ENCODE data around the gene NDUFV3. TPM values are rescaled to one million over a fixed set of nuclear protein-coding genes. Genes with fewer than 3 reads are reported as not detected.

NDUFV3 gene
- total RNA-seq, 4 donors from 2014 or later: 45.6 to 82.8 (median 64.1) TPM

- Histone ChIP-seq H3K36me3 (peaks cover 0 to 12% (median 5%) of the 10 kb centered on the region in 4 donors), H3K4me3 (peak overlapping the region; percentile 73 to 99 (median 82)), H3K4me1 (peaks cover 0 to 16% (median 2%) of the 10 kb centered on the region in 4 donors), H3K27ac (peak overlapping the region; percentile 94 to 99 (median 97)), H3K9me3 (no peaks in the 10 kb centered on the region), H3K27me3 (no peaks in the 10 kb centered on the region)
- in situ Hi-C loops (cut with MboI; ENCODE audit: low pct_ligation_motif_present in 1 of 4, low pct_unique_long_range_greater_than_20kb in 1 of 4, low sequenced_read_pairs in 3 of 4) (no loop called here), intact Hi-C loops (cut with DNase I; ENCODE audit: low total_unique reads) (loop anchor here (5.0 kb wide), 1 partner anchor 365 kb away; no protein-coding TSS in a partner anchor)
- TF ChIP-seq POLR2AphosphoS5 (IDR thresholded peaks at IDR 0.05): no peak
- TF ChIP-seq POLR2A (IDR thresholded peaks at IDR 0.05): no peak
- TF ChIP-seq EP300 (IDR thresholded peaks at IDR 0.05; ENCODE audit: low read depth): peak; percentile 3
- TF ChIP-seq CTCF (IDR thresholded peaks at IDR 0.05): peak in 1 of 5 experiments; percentile 8
- no peak for DNase-seq
- 8% methylated on average over 18 of the region's 18 CpGs; no CpG with 5 or more reads in 1 of the 2 donors for WGBS, 2 donors (ENCODE audit: low coverage in 1 of 2)
Observed at GRCh38 chr21:42892582-42892930, 553 bp upstream of the NDUFV3 start.

- intact Hi-C loops (cut with DNase I; ENCODE audit: low total_unique reads) (no loop called here), in situ Hi-C loops (cut with MboI; ENCODE audit: low pct_ligation_motif_present in 1 of 4, low pct_unique_long_range_greater_than_20kb in 1 of 4, low sequenced_read_pairs in 3 of 4) (no loop called here)
- Histone ChIP-seq H3K4me3 (no peak overlapping the region), H3K36me3 (peaks cover 0 to 66% (median 20%) of the 10 kb centered on the region in 4 donors), H3K27ac (no peak overlapping the region), H3K4me1 (no peaks in the 10 kb centered on the region), H3K27me3 (no peaks in the 10 kb centered on the region), H3K9me3 (no peaks in the 10 kb centered on the region)
- TF ChIP-seq POLR2A (IDR thresholded peaks at IDR 0.05): no peak
- TF ChIP-seq EP300 (IDR thresholded peaks at IDR 0.05; ENCODE audit: low read depth): no peak
- no peak for TF ChIP-seq CTCF (IDR thresholded peaks at IDR 0.05)
- no peak for TF ChIP-seq POLR2AphosphoS5 (IDR thresholded peaks at IDR 0.05)
- 80 to 90% methylated on average over 2 to 4 of the region's 4 CpGs for WGBS, 2 donors (ENCODE audit: low coverage in 1 of 2)
- no peak for DNase-seq
Observed at GRCh38 chr21:42900446-42900845, 7.3 kb downstream of the NDUFV3 start.

- intact Hi-C loops (cut with DNase I; ENCODE audit: low total_unique reads): no loop called here
- TF ChIP-seq POLR2A (IDR thresholded peaks at IDR 0.05) (no peak), POLR2AphosphoS5 (IDR thresholded peaks at IDR 0.05) (no peak), CTCF (IDR thresholded peaks at IDR 0.05) (no peak), EP300 (IDR thresholded peaks at IDR 0.05; ENCODE audit: low read depth) (no peak)
- no peak for DNase-seq
- no peaks in the 10 kb centered on the region for H3K9me3 ChIP-seq
- no peak overlapping the region for H3K27ac ChIP-seq
- in situ Hi-C loops (cut with MboI; ENCODE audit: low pct_ligation_motif_present in 1 of 4, low pct_unique_long_range_greater_than_20kb in 1 of 4, low sequenced_read_pairs in 3 of 4): no loop called here
- no peak overlapping the region for H3K4me3 ChIP-seq
- H3K36me3 ChIP-seq: peaks cover 0 to 45% (median 17%) of the 10 kb centered on the region in 4 donors
- 92 to 100% methylated on average over 2 to 11 of the region's 11 CpGs for WGBS, 2 donors (ENCODE audit: low coverage in 1 of 2)
- H3K27me3 ChIP-seq: no peaks in the 10 kb centered on the region
- no peaks in the 10 kb centered on the region for H3K4me1 ChIP-seq
Observed at GRCh38 chr21:42903817-42904216, 10.7 kb downstream of the NDUFV3 start.

- DNase-seq: no peak
- TF ChIP-seq CTCF (IDR thresholded peaks at IDR 0.05) (no peak), POLR2AphosphoS5 (IDR thresholded peaks at IDR 0.05) (no peak), EP300 (IDR thresholded peaks at IDR 0.05; ENCODE audit: low read depth) (no peak), POLR2A (IDR thresholded peaks at IDR 0.05) (no peak)
- H3K27ac ChIP-seq: no peak overlapping the region
- in situ Hi-C loops (cut with MboI; ENCODE audit: low pct_ligation_motif_present in 1 of 4, low pct_unique_long_range_greater_than_20kb in 1 of 4, low sequenced_read_pairs in 3 of 4): no loop called here
- no peak overlapping the region for H3K4me3 ChIP-seq
- intact Hi-C loops (cut with DNase I; ENCODE audit: low total_unique reads): no loop called here
- H3K9me3 ChIP-seq: no peaks in the 10 kb centered on the region
- no peaks in the 10 kb centered on the region for H3K27me3 ChIP-seq
- WGBS, 2 donors (ENCODE audit: low coverage in 1 of 2): 92 to 98% methylated on average over 5 to 8 of the region's 8 CpGs
- H3K36me3 ChIP-seq: peaks cover 0 to 49% (median 23%) of the 10 kb centered on the region in 4 donors
- H3K4me1 ChIP-seq: no peaks in the 10 kb centered on the region
Observed at GRCh38 chr21:42905195-42905594, 12.1 kb downstream of the NDUFV3 start.

Measured in transverse colon (tissue), 4 donors.